ENCODE results near the gene PCK2. TPM values are rescaled to one million over a fixed set of nuclear protein-coding genes. Genes with fewer than 3 reads are reported as not detected.

Gene PCK2
- total and polyA plus RNA-seq, 3 donors from 2014 or later: 20.7 to 43.6 (median 30.6) TPM

DNA sequence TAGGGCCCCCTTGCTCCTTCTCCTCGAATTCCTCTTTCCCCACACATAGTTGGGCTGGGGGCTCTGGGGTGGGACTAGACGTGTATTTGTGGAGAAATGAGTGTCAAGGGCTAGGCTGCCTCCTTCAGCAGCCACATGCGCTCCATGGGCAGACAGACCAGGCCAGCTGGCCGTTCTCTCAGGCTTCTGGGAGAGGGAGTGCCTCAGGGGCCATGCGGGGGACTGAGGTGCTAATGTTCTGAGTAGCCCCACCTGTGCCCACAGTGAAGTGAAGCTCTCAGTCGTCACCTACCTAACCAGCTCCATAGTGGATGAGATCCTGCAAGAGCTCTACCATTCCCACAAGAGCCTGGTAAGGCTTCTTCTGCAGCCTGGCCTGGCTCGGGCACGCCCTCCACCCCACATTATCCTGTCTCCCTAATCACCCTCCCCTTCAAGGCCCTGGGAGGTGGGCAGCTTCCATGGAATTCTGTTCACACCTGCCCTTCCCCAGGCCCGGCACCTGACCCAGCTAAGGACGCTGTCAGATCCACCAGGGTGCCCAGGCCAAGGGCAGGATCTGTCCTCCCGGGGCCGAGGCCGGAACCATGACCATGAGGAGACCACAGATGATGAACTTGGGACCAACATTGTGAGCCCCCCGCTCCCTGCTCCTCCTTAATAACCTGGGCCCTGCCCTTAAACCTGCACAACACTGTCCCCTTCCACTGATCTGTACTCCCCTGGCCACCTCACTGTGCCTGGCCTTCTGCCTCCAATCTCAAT is 31.7 kb upstream of the PCK2 start:
- no peaks in the 10 kb centered on the region for H3K36me3 ChIP-seq (ENCODE audit: low read depth, missing control alignments)
- no peak overlapping the region for H3K4me3 ChIP-seq
- WGBS, 2 donors: 89 to 91% methylated on average over 14 of the region's 14 CpGs
- intact Hi-C loops (cut with DNase I; ENCODE audit: low total_unique reads): no loop called here
- H3K27me3 ChIP-seq: no peaks in the 10 kb centered on the region
- DNase-seq: no peak
- no peak overlapping the region for H3K27ac ChIP-seq
- TF ChIP-seq, protein P1, sequence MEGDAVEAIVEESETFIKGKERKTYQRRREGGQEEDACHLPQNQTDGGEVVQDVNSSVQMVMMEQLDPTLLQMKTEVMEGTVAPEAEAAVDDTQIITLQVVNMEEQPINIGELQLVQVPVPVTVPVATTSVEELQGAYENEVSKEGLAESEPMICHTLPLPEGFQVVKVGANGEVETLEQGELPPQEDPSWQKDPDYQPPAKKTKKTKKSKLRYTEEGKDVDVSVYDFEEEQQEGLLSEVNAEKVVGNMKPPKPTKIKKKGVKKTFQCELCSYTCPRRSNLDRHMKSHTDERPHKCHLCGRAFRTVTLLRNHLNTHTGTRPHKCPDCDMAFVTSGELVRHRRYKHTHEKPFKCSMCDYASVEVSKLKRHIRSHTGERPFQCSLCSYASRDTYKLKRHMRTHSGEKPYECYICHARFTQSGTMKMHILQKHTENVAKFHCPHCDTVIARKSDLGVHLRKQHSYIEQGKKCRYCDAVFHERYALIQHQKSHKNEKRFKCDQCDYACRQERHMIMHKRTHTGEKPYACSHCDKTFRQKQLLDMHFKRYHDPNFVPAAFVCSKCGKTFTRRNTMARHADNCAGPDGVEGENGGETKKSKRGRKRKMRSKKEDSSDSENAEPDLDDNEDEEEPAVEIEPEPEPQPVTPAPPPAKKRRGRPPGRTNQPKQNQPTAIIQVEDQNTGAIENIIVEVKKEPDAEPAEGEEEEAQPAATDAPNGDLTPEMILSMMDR (IDR thresholded peaks at IDR 0.05): no peak
- no peak for TF ChIP-seq POLR2A (IDR thresholded peaks at IDR 0.05)
- H3K9me3 ChIP-seq: no peaks in the 10 kb centered on the region
- H3K4me1 ChIP-seq: no peaks in the 10 kb centered on the region

DNA sequence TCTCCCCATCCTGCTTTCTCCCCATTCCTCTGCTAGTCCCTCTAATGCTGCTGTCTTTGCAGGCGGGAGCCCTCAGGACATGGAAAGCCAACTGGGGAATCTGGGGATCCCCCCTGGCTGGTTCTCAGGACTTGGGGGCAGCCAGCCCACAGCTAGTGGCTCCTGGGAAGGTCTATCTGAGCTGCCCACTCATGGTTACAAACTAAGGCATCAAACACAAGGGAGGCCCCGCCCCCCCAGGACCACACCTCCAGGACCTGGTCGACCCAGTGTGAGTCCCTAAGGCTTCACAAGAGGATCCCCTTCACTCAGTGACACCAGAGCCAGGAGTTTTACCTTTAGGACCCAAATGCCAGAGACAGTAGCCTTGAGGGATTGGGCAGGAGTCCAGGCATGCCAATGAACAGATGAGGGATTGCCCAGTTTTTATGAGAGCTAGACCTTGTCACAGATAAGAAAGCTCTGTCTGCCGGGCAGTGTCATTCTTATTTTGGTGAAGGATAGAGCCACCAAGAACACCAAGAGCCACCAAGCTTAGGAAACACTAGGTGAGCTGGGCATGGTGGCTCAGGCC is 30.8 kb upstream of the PCK2 start:
- Histone ChIP-seq H3K36me3 (ENCODE audit: low read depth, missing control alignments) (no peaks in the 10 kb centered on the region), H3K4me1 (no peaks in the 10 kb centered on the region), H3K9me3 (no peaks in the 10 kb centered on the region), H3K27me3 (no peaks in the 10 kb centered on the region), H3K4me3 (no peak overlapping the region), H3K27ac (no peak overlapping the region)
- WGBS, 2 donors: 86 to 100% methylated on average over 1 to 4 of the region's 4 CpGs
- DNase-seq: no peak
- intact Hi-C loops (cut with DNase I; ENCODE audit: low total_unique reads): no loop called here
- TF ChIP-seq, protein P1 (IDR thresholded peaks at IDR 0.05): no peak
- TF ChIP-seq POLR2A (IDR thresholded peaks at IDR 0.05): no peak

DNA sequence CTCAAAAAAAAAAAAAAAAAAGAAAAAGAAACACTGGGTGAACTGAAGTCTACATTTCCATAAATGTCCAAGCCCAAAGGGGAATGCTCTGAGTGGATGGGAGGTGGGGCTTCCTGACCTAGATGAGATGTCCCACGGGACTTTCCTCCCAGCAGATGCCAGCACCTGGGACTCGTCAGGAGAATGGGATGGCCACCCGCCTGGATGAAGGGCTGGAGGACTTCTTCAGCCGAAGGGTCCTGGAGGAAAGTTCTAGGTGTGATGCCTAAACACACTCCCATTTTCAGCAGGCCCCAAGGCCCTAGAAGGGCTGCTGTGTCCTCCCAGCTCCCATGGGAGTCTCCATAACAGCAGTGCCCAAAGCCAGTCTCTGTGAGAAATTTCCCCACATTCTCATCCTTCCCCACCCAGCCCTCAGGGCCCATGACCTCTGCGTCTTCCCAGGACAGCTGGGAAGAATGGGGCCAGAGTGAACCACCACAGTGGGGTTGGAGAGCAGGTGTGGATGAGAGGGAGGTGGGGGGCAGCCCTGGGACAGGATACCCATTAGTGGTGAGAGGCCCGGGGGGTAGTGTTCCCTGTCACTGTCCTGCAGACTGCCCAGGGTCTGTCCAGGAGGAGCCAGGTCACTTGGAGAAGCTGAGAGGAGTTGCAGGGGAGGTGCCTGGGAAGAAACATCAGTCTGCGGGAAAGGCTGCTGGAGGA is 29.9 kb upstream of the PCK2 start:
- DNase-seq: no peak
- no peaks in the 10 kb centered on the region for H3K9me3 ChIP-seq
- TF ChIP-seq, protein P1 (IDR thresholded peaks at IDR 0.05): no peak
- no peak for TF ChIP-seq POLR2A (IDR thresholded peaks at IDR 0.05)
- 66 to 87% methylated on average over 7 of the region's 7 CpGs for WGBS, 2 donors
- H3K36me3 ChIP-seq (ENCODE audit: low read depth, missing control alignments): no peaks in the 10 kb centered on the region
- intact Hi-C loops (cut with DNase I; ENCODE audit: low total_unique reads): no loop called here
- no peaks in the 10 kb centered on the region for H3K4me1 ChIP-seq
- H3K4me3 ChIP-seq: no peak overlapping the region
- no peak overlapping the region for H3K27ac ChIP-seq
- no peaks in the 10 kb centered on the region for H3K27me3 ChIP-seq

DNA sequence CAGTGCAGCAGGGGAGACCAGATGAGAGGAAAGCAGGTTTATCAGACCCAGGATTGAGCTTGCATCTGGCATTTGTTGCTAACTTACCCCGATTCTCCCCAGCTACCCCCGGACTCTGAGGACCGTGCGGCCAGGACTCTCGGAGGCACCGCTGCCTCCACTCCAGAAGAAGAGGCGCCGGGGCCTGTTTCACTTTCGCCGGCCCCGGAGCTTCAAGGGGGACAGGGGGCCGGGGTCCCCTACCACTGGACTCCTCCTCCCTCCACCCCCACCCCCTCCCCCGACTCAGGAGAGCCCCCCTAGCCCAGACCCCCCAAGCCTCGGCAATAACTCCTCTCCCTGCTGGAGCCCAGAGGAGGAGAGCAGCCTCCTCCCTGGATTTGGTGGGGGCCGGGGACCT is 29.3 kb upstream of the PCK2 start:
- H3K4me3 ChIP-seq: no peak overlapping the region
- H3K36me3 ChIP-seq (ENCODE audit: low read depth, missing control alignments): no peaks in the 10 kb centered on the region
- H3K27ac ChIP-seq: no peak overlapping the region
- DNase-seq: no peak
- H3K9me3 ChIP-seq: no peaks in the 10 kb centered on the region
- no peaks in the 10 kb centered on the region for H3K27me3 ChIP-seq
- 88 to 92% methylated on average over 12 to 15 of the region's 15 CpGs for WGBS, 2 donors
- intact Hi-C loops (cut with DNase I; ENCODE audit: low total_unique reads): no loop called here
- no peaks in the 10 kb centered on the region for H3K4me1 ChIP-seq
- TF ChIP-seq, protein P1 (IDR thresholded peaks at IDR 0.05): no peak
- TF ChIP-seq POLR2A (IDR thresholded peaks at IDR 0.05): no peak

Measured in testis (tissue), 3 donors.